Mucosa of descending colon (tissue), 3 donors: Measurements from ENCODE around the gene AP1B1. TPM values are rescaled to one million over a fixed set of nuclear protein-coding genes. Genes with fewer than 3 reads are reported as not detected.
A peak's percentile ranks its signal among the peaks of the same experiment; 100 is the strongest.

Experiments used
- ATAC-seq: fragments of 200-7000 bp; cut with Tn5 transposase; one replicate; pipeline ENCODE4 v1.9.1; 2020; ENCODE audit warnings: mild to moderate bottlenecking, moderate library complexity
- DNase-seq, 3 donors: peaks; one replicate each; pipeline ENCODE4 v3.0.0-alpha.2; 2020
- H3K36me3 ChIP-seq: fragments of 200-600 bp; one replicate; pipeline ENCODE4 v1.8.0; 2021; ENCODE audit warnings: low read depth, mild to moderate bottlenecking
- H3K4me1 ChIP-seq: fragments of 200-600 bp; one replicate; pipeline ENCODE4 v1.8.0; 2021; ENCODE audit warnings: low read depth, mild to moderate bottlenecking
- H3K4me3 ChIP-seq: fragments of 200-600 bp; one replicate; pipeline ENCODE4 v1.8.0; 2021; ENCODE audit warnings: mild to moderate bottlenecking
- H3K9me3 ChIP-seq: fragments of 200-600 bp; one replicate; pipeline ENCODE4 v1.8.0; 2021; ENCODE audit warnings: mild to moderate bottlenecking
- CTCF ChIP-seq: fragments of 200-600 bp; IDR thresholded peaks from one replicate; pipeline ENCODE4 v1.8.0; 2022; ENCODE audit warnings: antibody characterized with exemption, mild to moderate bottlenecking
- intact Hi-C, 2 donors: fragments of 100-400 bp; cut with DNase I in 1 of 2; cut with micrococcal nuclease in 1 of 2; formaldehyde crosslinking; loops; one replicate each; pipeline versions ENCODE4 v1.11.0 to v1.11.1; 2022; cut with DNase I, micrococcal nuclease
- total RNA-seq, 3 donors: library from RNA; stranded (reverse); fragmentation: NEBNext Ultra II Directional in 2 of 3; extraction: Animal tissue kit (Norgen Biotek cat#: 25700) in 2 of 3; gene quantifications; one replicate each; pipeline versions ENCODE4 v1.2.1 to v1.2.4, GENCODE V29; 2021 to 2023
- donor health status: DM: no; HTN: no; CAD: no; lungs with moderate emphysema.
- donor health status: DM: no; HTN: no; CAD: no.
- donor health status: DM: no; HTN: yes; CAD: no.

AP1B1 gene
- total RNA-seq, 3 donors from 2014 or later: 74.4 to 105 (median 88.8) TPM

GRCh38 chr22:29309332-29310064 is 78.9 kb downstream of the AP1B1 start:
- H3K4me3 ChIP-seq: no peak overlapping the region

GRCh38 chr22:29308791-29309262 is 79.5 kb downstream of the AP1B1 start:
- intact Hi-C loops: no loop called here
- no peak for ATAC-seq
- DNase-seq: peak in 1 of 3 donors; percentile 58

More at GRCh38 chr22:29309332-29310064, 78.9 kb downstream of the AP1B1 start:
- DNase-seq (peak; percentile 66 to 75 (median 74)), ATAC-seq (peak; percentile 15)
- Histone ChIP-seq H3K9me3 (no peaks in the 10 kb centered on the region), H3K36me3 (no peaks in the 10 kb centered on the region), H3K4me1 (peaks cover 67% of the 10 kb centered on the region)
- TF ChIP-seq CTCF: no peak
- intact Hi-C loops: no loop called here

GRCh38 chr22:29308148-29308790 is 80.1 kb downstream of the AP1B1 start:
- peaks cover 57% of the 10 kb centered on the region for H3K4me1 ChIP-seq
- ATAC-seq (no peak), DNase-seq (peak in 2 of 3 donors; percentile 54 to 61)
- TF ChIP-seq CTCF: no peak
- intact Hi-C loops: no loop called here
- no peaks in the 10 kb centered on the region for H3K9me3 ChIP-seq
- no peaks in the 10 kb centered on the region for H3K36me3 ChIP-seq
- no peak overlapping the region for H3K4me3 ChIP-seq

More at GRCh38 chr22:29308791-29309262, 79.5 kb downstream of the AP1B1 start:
- no peaks in the 10 kb centered on the region for H3K9me3 ChIP-seq
- peaks cover 60% of the 10 kb centered on the region for H3K4me1 ChIP-seq
- no peak overlapping the region for H3K4me3 ChIP-seq
- TF ChIP-seq CTCF: no peak
- H3K36me3 ChIP-seq: no peaks in the 10 kb centered on the region

GRCh38 chr22:29307596-29308147 is 80.7 kb downstream of the AP1B1 start:
- no peak for DNase-seq
- peaks cover 58% of the 10 kb centered on the region for H3K4me1 ChIP-seq
- H3K36me3 ChIP-seq: no peaks in the 10 kb centered on the region
- H3K9me3 ChIP-seq: no peaks in the 10 kb centered on the region
- intact Hi-C loops: no loop called here
- peak overlapping the region; percentile 75 for H3K4me3 ChIP-seq
- TF ChIP-seq CTCF: no peak
- no peak for ATAC-seq

GRCh38 chr22:29306835-29307595 is 81.4 kb downstream of the AP1B1 start:
- H3K4me1 ChIP-seq: peaks cover 62% of the 10 kb centered on the region
- ATAC-seq (peak; percentile 74), DNase-seq (peak; percentile 84 to 88 (median 85))
- no peak for TF ChIP-seq CTCF
- no peaks in the 10 kb centered on the region for H3K36me3 ChIP-seq
- intact Hi-C loops: no loop called here
- H3K9me3 ChIP-seq: no peaks in the 10 kb centered on the region
- peak overlapping the region; percentile 75 for H3K4me3 ChIP-seq
